Fibroblast of lung (primary cell): ENCODE data around the gene COMT. TPM values are rescaled to one million over a fixed set of nuclear protein-coding genes. Genes with fewer than 3 reads are reported as not detected.

Experiments
- DNase-seq, 2 donors: peaks; one replicate each; pipeline versions ENCODE4 v3.0.0 to v3.0.0-alpha.2; 2010; ENCODE audit warnings: low read depth in 2 of 2
- H2AFZ ChIP-seq: 2 replicates; pipeline ENCODE4 v1.5.1; 2012; ENCODE audit warnings: low read length, control low read depth, inconsistent platforms
- H3K27ac ChIP-seq: 2 replicates; pipeline ENCODE4 v1.5.1; 2011; ENCODE audit warnings: low read length, control low read depth; ENCODE audit not compliant: insufficient read depth
- H3K27me3 ChIP-seq: 2 replicates; pipeline ENCODE4 v1.5.1; 2011; ENCODE audit warnings: mild to moderate bottlenecking, low read length; ENCODE audit not compliant: control insufficient read depth, insufficient read depth
- H3K36me3 ChIP-seq: 2 replicates; pipeline ENCODE4 v1.5.1; 2011; ENCODE audit warnings: low read length; ENCODE audit not compliant: control insufficient read depth, insufficient read depth
- H3K4me1 ChIP-seq: 2 replicates; pipeline ENCODE4 v1.5.1; 2011; ENCODE audit warnings: low read length; ENCODE audit not compliant: control insufficient read depth, insufficient read depth; ENCODE audit errors: extremely low read depth
- H3K4me2 ChIP-seq: 2 replicates; pipeline ENCODE4 v1.5.1; 2011; ENCODE audit warnings: low read length, control low read depth; ENCODE audit not compliant: insufficient read depth; ENCODE audit errors: extremely low read depth
- H3K4me3 ChIP-seq, 4 experiments: fragments of 200-600 bp in 1 of 4; sonication (generic) in 1 of 4; replicated peaks in 1 of 4; 2 replicates each; pipeline ENCODE4 v1.5.1; 2011 to 2016; ENCODE audit warnings: low read length in 4 of 4, low read depth in 3 of 4, mild to moderate bottlenecking in 3 of 4, control low read depth in 2 of 4, inconsistent platforms in 1 of 4, mixed read lengths in 1 of 4; ENCODE audit not compliant: insufficient read depth in 1 of 4; ENCODE audit errors: control extremely low read depth in 1 of 4
- H3K79me2 ChIP-seq: 2 replicates; pipeline ENCODE4 v1.5.1; 2012; ENCODE audit warnings: mild to moderate bottlenecking, low read length, inconsistent platforms; ENCODE audit not compliant: control insufficient read depth, insufficient read depth
- H3K9ac ChIP-seq: 2 replicates; pipeline ENCODE4 v1.5.1; 2011; ENCODE audit warnings: mild to moderate bottlenecking, low read length, control low read depth; ENCODE audit not compliant: insufficient read depth
- H3K9me3 ChIP-seq: 2 replicates; pipeline ENCODE4 v1.5.1; 2012; ENCODE audit warnings: low read depth, low read length; ENCODE audit not compliant: control insufficient read depth, insufficient read depth
- H4K20me1 ChIP-seq: 2 replicates; pipeline ENCODE4 v1.5.1; 2011; ENCODE audit warnings: low read length; ENCODE audit not compliant: control insufficient read depth, insufficient read depth; ENCODE audit errors: extremely low read depth
- CTCF ChIP-seq, 2 donors: IDR thresholded peaks in 1 of 2; conservative IDR thresholded peaks in 1 of 2; 1 replicate in 1 of 2; 2 replicates in 1 of 2; pipeline ENCODE4 v1.5.1; 2011 to 2012; ENCODE audit warnings: low read length in 2 of 2, control low read depth in 1 of 2, inconsistent platforms in 1 of 2, low read depth in 1 of 2, mild to moderate bottlenecking in 1 of 2
- EZH2 ChIP-seq: IDR thresholded peaks from 2 replicates; pipeline ENCODE4 v1.5.1; 2012; ENCODE audit warnings: low read length, control low read depth, mild to moderate bottlenecking; ENCODE audit errors: missing control alignments
- polyA plus RNA-seq, 2 donors: library from polyadenylated mRNA; depleted of rRNA in 1 of 2; stranded (reverse) in 1 of 2; unstranded in 1 of 2; fragments of >200 nt; gene quantifications; 2 replicates each; pipeline ENCODE4 v1.2.1, GENCODE V29; 2011 to 2012; ENCODE audit warnings: missing spikeins in 1 of 2
- total RNA-seq: library from RNA; depleted of rRNA; stranded (reverse); fragments of >200 nt; gene quantifications from 2 replicates; pipeline ENCODE4 v1.2.1, GENCODE V29; 2014

The COMT gene
- total and polyA plus RNA-seq, 2 donors (not counting 1 experiment from before 2014, with no cell fraction given), result 208 to 305 TPM

- H3K79me2 ChIP-seq, result no peaks in the 10 kb centered on the region
- no peaks in the 10 kb centered on the region for H3K27me3 ChIP-seq
- no peaks in the 10 kb centered on the region for H3K36me3 ChIP-seq
- no peak overlapping the region for H3K9ac ChIP-seq
- no peak overlapping the region for H3K4me2 ChIP-seq
- H4K20me1 ChIP-seq, result no peaks in the 10 kb centered on the region
- no peaks in the 10 kb centered on the region for H3K4me1 ChIP-seq
- H3K9me3 ChIP-seq, result no peaks in the 10 kb centered on the region
- no peak overlapping the region for H2AFZ ChIP-seq
- no peak overlapping the region for H3K4me3 ChIP-seq
- H3K27ac ChIP-seq, result no peak overlapping the region
- no peak for DNase-seq
- TF ChIP-seq CTCF (conservative IDR thresholded peaks at IDR 0.05 in 1 of 2, IDR thresholded peaks at IDR 0.05 in 1 of 2; ENCODE audit: low read depth in 1 of 2, low read length in 2 of 2) (no peak), EZH2 (no peak)
Observed at GRCh38 chr22:20008221-20008995, 66.8 kb downstream of the COMT start.

- TF ChIP-seq CTCF (conservative IDR thresholded peaks at IDR 0.05 in 1 of 2, IDR thresholded peaks at IDR 0.05 in 1 of 2; ENCODE audit: low read depth in 1 of 2, low read length in 2 of 2) (no peak), EZH2 (no peak)
- no peak for DNase-seq
Observed at GRCh38 chr22:20009018-20009491, 67.5 kb downstream of the COMT start.

GRCh38 chr22:20009582-20010306 is 68.2 kb downstream of the COMT start:
- no peak overlapping the region for H3K9ac ChIP-seq
- H3K36me3 ChIP-seq, result no peaks in the 10 kb centered on the region
- no peak overlapping the region for H3K27ac ChIP-seq
- no peaks in the 10 kb centered on the region for H3K79me2 ChIP-seq
- no peaks in the 10 kb centered on the region for H3K4me1 ChIP-seq
- no peaks in the 10 kb centered on the region for H3K27me3 ChIP-seq
- no peaks in the 10 kb centered on the region for H4K20me1 ChIP-seq
- no peaks in the 10 kb centered on the region for H3K9me3 ChIP-seq
- H3K4me2 ChIP-seq, result no peak overlapping the region
- TF ChIP-seq CTCF (conservative IDR thresholded peaks at IDR 0.05 in 1 of 2, IDR thresholded peaks at IDR 0.05 in 1 of 2; ENCODE audit: low read depth in 1 of 2, low read length in 2 of 2) (no peak), EZH2 (no peak)
- no peak for DNase-seq
- no peak overlapping the region for H3K4me3 ChIP-seq
- no peak overlapping the region for H2AFZ ChIP-seq

More at GRCh38 chr22:20009018-20009491, 67.5 kb downstream of the COMT start:
- Histone ChIP-seq H3K9ac (no peak overlapping the region), H3K9me3 (no peaks in the 10 kb centered on the region), H3K4me1 (no peaks in the 10 kb centered on the region), H3K27me3 (no peaks in the 10 kb centered on the region), H2AFZ (no peak overlapping the region), H3K4me3 (no peak overlapping the region), H3K27ac (no peak overlapping the region), H4K20me1 (no peaks in the 10 kb centered on the region), H3K79me2 (no peaks in the 10 kb centered on the region), H3K36me3 (no peaks in the 10 kb centered on the region), H3K4me2 (no peak overlapping the region)
